ENCODE data around the gene KLC1.

DNA sequence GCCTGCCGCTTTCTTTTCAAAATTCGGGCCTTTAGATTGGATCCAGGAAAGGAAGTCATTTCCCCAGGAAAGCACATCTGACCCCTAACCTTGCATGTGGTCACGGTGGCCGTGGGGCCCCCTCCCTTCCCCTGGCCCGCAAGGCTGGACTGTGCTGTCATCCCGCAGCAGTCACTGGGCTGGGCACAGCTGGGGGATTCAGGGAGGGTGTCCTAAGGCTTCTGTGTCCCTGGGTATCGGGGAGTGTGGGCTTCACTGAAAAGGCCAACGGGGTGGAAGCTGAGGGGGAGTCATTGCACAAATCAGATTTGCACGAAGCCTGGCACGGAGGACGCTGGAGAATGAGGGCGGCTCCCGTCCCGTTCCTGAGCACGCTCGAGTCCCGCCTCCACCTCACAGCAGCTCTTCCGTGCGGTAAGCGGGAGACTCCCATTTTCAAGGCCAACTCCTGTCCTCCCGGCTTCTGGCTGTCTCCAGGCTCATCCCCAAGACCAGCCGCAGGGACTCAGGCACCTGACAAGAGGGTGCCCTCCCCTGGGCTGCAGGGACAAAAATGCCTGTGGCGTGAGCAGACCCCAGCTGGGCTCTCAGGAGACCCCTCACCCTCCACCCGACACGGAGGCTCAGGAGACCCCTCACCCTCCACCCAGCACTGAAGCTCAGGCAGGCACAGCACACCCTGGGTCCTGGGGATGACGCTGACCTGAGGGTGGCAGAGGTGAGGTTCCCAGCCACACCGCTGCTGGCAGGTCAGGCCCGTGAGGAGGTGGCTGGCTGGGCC, 76.7 kb downstream of the KLC1 start:
- TF ChIP-seq, protein P1, sequence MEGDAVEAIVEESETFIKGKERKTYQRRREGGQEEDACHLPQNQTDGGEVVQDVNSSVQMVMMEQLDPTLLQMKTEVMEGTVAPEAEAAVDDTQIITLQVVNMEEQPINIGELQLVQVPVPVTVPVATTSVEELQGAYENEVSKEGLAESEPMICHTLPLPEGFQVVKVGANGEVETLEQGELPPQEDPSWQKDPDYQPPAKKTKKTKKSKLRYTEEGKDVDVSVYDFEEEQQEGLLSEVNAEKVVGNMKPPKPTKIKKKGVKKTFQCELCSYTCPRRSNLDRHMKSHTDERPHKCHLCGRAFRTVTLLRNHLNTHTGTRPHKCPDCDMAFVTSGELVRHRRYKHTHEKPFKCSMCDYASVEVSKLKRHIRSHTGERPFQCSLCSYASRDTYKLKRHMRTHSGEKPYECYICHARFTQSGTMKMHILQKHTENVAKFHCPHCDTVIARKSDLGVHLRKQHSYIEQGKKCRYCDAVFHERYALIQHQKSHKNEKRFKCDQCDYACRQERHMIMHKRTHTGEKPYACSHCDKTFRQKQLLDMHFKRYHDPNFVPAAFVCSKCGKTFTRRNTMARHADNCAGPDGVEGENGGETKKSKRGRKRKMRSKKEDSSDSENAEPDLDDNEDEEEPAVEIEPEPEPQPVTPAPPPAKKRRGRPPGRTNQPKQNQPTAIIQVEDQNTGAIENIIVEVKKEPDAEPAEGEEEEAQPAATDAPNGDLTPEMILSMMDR (IDR thresholded peaks at IDR 0.05; ENCODE audit: low read depth, low read length, poor library complexity, severe bottlenecking) = no peak
- no peak for TF ChIP-seq EZH2phosphoT487 (IDR thresholded peaks at IDR 0.05; ENCODE audit: borderline replicate concordance, low read length)

Measured in DOHH2 (cell line).